NCI-H748 treated with DMSO at 0.1 percent for 48 hours (cell line): ENCODE results near the gene SPNS2.

Experiments
- DNase-seq: peaks from one replicate; lab custom pipeline; 2025; lab: John Stamatoyannopoulos, UW

The SPNS2 gene

GRCh38 chr17:4480929-4481898 lies 17.5 kb upstream of the SPNS2 start:
- DNase-seq = no peak

GRCh38 chr17:4482338-4483011 lies 16.2 kb upstream of the SPNS2 start:
- DNase-seq = no peak

GRCh38 chr17:4483012-4483840 lies 15.5 kb upstream of the SPNS2 start:
- DNase-seq = no peak

- DNase-seq = no peak
Measured at GRCh38 chr17:4485676-4486646, 12.7 kb upstream of the SPNS2 start.

GRCh38 chr17:4487296-4487695 lies 11.4 kb upstream of the SPNS2 start:
- DNase-seq = no peak

- no peak for DNase-seq
Measured at GRCh38 chr17:4487820-4488716, 10.6 kb upstream of the SPNS2 start.

- no peak for DNase-seq
Measured at GRCh38 chr17:4488989-4489595, 9.6 kb upstream of the SPNS2 start.

GRCh38 chr17:4490109-4490591 lies 8.5 kb upstream of the SPNS2 start:
- no peak for DNase-seq

GRCh38 chr17:4490637-4491061 lies 8.0 kb upstream of the SPNS2 start:
- no peak for DNase-seq

GRCh38 chr17:4492721-4493561 lies 5.7 kb upstream of the SPNS2 start:
- DNase-seq = no peak

- no peak for DNase-seq
Measured at GRCh38 chr17:4497101-4497824, 1.4 kb upstream of the SPNS2 start.

GRCh38 chr17:4499431-4500190 lies 930 bp downstream of the SPNS2 start:
- no peak for DNase-seq

- no peak for DNase-seq
Measured at GRCh38 chr17:4500191-4500571, 1.5 kb downstream of the SPNS2 start.

GRCh38 chr17:4501295-4501949 lies 2.7 kb downstream of the SPNS2 start:
- DNase-seq = no peak

GRCh38 chr17:4502466-4503154 lies 3.9 kb downstream of the SPNS2 start:
- no peak for DNase-seq
